HS-27A (cell line): ENCODE results near the gene BCO2.

Experiments used
- DNase-seq: peaks from one replicate; pipeline ENCODE4 v3.0.0-alpha.2; 2012; ENCODE audit warnings: low read depth, missing footprints

The BCO2 gene

DNA sequence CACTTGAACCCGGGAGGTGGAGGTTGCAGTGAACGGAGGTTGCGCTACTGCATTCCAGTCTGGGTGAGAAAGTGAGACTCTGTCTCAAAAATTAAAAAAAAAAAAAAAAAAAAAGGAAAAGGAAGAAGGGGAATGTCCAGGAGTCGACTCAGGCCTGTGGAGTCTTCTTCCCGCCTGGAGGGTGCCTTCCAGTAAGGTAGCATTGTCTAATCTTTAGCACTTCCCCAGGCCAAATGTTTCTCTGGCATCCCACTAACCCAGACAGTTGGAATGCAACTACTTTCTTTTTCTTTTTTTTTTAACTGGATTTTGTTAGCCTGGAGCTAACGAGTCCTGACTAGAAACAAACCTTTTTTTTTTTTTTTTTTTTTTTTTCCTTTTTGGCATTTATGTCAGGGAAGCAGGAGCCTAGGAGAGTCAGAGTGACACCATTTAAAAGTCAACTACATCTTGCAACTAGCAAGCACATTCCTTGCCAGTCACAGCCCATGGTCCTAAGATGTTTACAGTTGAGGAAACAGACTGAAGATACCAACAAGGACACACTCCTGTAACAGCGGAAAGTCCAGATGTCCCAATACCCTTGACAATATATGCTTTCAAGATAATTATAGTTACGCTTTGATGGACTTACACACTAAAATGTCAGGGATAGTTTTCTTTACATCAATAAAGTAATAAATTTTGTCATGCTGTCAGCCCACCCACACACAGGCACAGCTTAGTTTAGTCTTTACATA, 74.7 kb downstream of the BCO2 start:
- DNase-seq = no peak

DNA sequence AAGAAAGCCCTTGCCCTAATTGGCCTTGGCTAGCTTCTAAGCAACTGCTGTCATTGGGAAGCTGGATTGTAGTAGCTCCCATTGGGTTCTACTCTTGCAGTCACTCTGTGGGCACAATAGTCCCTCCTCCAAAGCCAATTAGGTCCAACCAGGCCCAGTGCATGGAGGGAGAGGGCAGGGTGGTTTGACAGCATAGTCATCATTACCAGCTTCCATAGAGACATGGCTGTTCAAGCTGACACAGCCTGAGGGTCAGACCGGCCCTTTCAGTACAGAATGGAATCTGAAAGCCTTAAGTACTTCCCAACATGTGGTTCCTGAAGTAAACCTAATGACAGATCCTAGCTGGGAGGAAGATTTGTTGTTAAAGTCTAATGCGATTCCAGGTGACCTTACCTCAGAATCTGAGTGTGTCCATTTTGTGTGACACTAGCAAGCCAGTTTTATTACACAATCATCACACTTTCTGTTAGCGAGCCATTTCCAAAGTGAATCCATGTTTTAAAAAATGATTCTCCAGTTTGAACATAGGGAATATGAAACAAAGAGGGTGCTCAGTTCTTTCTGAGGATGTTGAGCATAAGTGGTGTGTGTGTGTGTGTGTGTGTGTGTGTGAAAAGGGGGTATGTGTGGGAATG, 78.4 kb downstream of the BCO2 start:
- no peak for DNase-seq

DNA sequence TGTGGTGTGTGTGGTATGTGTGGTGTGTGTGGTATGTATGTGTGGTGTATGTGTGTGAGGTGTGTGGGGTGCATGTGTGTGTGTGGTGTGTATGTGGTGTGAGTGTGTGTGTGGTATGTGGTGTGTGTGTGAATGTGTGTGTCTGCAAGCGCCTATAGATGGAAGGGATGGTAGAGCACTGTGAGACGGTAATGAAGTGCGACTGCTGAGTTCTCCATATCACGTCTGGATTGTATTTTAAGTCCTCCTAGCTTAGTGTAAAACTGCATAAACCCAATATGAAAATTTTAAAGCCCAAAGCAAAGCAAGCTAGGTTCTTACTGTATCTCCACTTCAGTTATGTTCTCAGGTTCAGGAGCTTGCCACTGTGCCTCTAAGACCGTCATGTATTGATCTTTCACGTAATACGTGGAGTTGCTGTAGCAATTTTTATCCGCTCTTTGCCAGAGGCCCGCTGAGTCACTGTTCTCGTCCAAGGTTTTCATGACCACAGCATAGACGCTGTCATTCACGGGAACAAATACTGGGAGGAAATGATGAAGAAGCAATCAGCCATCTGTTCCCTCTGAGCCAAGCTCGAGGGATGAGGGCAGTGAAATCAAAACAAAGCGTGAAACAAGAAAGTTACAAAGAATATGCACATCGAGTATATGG, 79.9 kb downstream of the BCO2 start:
- no peak for DNase-seq

DNA sequence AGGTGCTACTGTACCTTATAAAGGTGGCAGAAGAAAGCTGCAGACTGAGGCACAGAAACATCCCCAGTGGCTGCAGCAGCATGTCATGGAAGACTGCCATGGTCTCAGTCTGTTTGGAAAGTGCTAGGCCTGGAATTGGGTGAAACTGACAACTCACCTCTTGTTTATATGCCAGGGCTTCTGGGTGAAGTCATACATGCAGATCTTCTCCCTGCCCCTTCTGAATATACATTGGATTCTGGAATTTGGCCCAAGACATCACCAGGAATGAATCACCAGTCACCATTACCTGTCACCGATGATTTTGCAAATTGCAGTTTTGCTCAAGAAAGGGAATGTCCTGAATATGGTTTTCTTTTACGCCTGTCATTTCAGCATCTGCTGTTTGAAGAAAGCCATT, 85.2 kb downstream of the BCO2 start, which contains the start of gene PLET1:
Gene PLET1, minus strand, starts transcription at position 371 of the 400 bp plus-strand sequence. Its CDS starts 271 bp downstream, at position 100.
- DNase-seq = no peak

DNA sequence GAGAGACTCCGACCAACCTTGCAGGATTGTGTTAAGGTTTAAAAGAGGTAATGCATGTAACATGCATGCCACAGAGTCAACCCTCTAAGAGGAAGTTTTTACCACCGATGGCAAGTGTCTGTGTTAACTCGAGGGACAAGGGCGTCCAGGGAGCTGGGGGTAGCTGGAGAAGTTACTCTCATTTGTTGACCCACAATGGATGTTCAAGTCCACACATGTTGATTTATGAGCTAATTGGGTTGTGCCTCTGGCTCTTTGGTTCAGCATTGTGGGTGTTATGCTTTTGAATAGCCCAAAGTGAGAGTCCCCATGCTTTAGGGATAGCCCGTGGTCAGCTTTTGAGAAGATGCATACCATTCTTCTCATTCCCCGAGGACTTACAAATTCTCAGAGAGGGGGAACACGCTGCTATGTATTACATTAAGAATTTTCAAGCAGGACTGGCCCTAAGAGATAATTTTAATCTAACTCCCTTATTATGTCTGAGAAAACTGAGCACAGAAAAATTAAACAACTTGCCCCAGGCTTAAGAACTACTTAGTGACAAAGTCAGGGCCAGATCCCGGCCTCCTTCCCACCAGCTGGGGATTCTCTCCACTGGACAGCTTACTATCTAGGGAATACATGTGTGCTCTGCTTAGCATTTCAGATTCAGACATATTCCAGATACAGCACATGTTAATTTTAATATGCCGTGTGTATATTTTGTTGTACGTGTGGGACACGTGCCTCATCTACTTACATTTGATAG, 90.5 kb downstream of the BCO2 start:
- no peak for DNase-seq

DNA sequence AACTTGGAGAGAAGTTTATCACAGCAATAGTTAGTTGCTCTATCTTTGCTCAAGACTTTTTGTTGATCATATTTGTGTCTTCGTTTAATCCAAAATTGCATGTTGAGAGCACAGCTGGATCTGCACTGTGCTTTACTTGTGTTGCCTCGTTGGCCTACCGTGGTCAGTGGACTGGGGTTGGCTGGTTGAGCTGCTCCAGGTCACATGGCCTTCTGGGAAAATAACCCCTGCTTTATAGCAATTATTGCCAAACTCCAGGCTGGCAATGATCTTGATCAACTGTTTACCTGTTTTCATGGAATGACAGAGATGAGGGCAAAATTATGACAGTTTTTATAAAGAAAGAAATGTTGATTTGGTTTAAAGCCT, 91.1 kb downstream of the BCO2 start:
- no peak for DNase-seq

DNA sequence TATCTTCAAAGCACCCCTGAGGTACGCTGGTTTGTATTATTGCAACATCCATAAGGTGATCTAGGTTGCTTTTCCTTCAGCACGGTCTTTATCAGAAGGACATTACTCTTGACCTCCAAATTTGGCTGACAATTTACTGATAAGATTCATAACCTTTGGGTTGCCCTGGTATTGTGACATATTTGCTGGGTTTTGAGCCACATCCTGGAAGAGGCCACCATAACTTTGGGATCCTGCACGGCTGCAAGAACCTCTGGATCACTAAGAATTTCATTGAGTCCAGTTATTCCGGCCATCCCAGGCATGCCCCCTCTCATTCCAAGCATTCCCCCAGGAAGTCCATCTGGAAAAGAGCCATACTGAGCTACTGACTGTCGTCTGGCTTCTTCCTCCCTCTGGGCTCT, 91.9 kb downstream of the BCO2 start:
- peak; percentile 20 for DNase-seq

DNA sequence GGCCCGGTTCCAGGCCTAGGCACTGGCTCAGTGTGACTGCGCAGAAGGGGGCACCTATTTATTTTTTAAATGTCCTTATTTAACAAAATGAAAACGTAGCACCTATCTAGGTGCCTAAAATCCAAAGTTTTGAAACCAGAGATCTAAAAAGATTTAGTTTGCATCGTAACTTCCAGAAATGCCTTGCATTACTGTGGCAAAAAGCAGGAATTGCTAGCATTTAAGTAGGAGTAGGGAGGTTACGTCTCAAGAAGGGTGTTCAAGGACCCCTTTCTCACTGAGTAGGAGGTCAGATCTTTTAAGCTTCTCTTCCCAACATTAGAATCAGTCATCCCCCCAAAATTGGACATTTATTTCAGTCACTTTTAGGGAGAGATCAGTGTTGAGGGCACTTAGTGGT, 93.1 kb downstream of the BCO2 start:
- no peak for DNase-seq
